Activated CD8-positive, alpha-beta memory T cell treated with anti-CD3 and anti-CD28 coated beads for 4 hours (primary cell): Measurements from ENCODE around the gene PPP1R9A.
"Not testable (repeated sequence)": the region's sequence is repeated elsewhere in the genome, so short reads cannot be mapped to it uniquely, and the experiment has no call there.

Source experiments
- DNase-seq, 2 donors: peaks; one replicate each; pipeline ENCODE4 v3.0.0-alpha.2; 2020; ENCODE audit warnings: low read depth in 2 of 2

Gene PPP1R9A

GRCh38 chr7:94975336-94975735, 67.9 kb downstream of the PPP1R9A start:
- DNase-seq, result no peak

- DNase-seq, result no peak
Measured at GRCh38 chr7:94980418-94981142, 73.2 kb downstream of the PPP1R9A start.

- no peak for DNase-seq
Measured at GRCh38 chr7:94995921-94996320, 88.5 kb downstream of the PPP1R9A start.

- DNase-seq, result no peak
Measured at GRCh38 chr7:94996369-94996768, 89.0 kb downstream of the PPP1R9A start.

GRCh38 chr7:94997547-94997946, 90.2 kb downstream of the PPP1R9A start:
- no peak for DNase-seq

- no peak for DNase-seq
Measured at GRCh38 chr7:94998266-94999068, 91.1 kb downstream of the PPP1R9A start.

- DNase-seq, result no peak
Measured at GRCh38 chr7:94999069-94999351, 91.6 kb downstream of the PPP1R9A start.

GRCh38 chr7:94999601-95000000, 92.2 kb downstream of the PPP1R9A start:
- not testable (repeated sequence) for DNase-seq

GRCh38 chr7:95001258-95001657, 93.9 kb downstream of the PPP1R9A start:
- DNase-seq, result no peak

- no peak for DNase-seq
Measured at GRCh38 chr7:95001815-95002561, 94.6 kb downstream of the PPP1R9A start.

GRCh38 chr7:95002775-95003174, 95.4 kb downstream of the PPP1R9A start:
- DNase-seq, result no peak

GRCh38 chr7:95004618-95005247, 97.3 kb downstream of the PPP1R9A start:
- no peak for DNase-seq

- DNase-seq, result no peak
Measured at GRCh38 chr7:95006010-95006409, 98.6 kb downstream of the PPP1R9A start.

GRCh38 chr7:95008773-95009172, 101.4 kb downstream of the PPP1R9A start:
- not testable (repeated sequence) for DNase-seq

- no peak for DNase-seq
Measured at GRCh38 chr7:95011146-95011928, 103.9 kb downstream of the PPP1R9A start.

GRCh38 chr7:95011995-95012394, 104.6 kb downstream of the PPP1R9A start:
- no peak for DNase-seq

GRCh38 chr7:95018021-95018420, 110.6 kb downstream of the PPP1R9A start:
- no peak for DNase-seq

GRCh38 chr7:95026018-95026417, 118.6 kb downstream of the PPP1R9A start:
- DNase-seq, result no peak

- DNase-seq, result no peak
Measured at GRCh38 chr7:95026421-95027072, 119.2 kb downstream of the PPP1R9A start.

GRCh38 chr7:95027234-95027872, 120.0 kb downstream of the PPP1R9A start:
- DNase-seq, result no peak
